Measurements from ENCODE around the gene RBM10. TPM values are rescaled to one million over a fixed set of nuclear protein-coding genes. Genes with fewer than 3 reads are reported as not detected.

Gene RBM10
- total RNA-seq, 4 donors from 2014 or later: 25.2 to 33.1 (median 29.2) TPM

DNA sequence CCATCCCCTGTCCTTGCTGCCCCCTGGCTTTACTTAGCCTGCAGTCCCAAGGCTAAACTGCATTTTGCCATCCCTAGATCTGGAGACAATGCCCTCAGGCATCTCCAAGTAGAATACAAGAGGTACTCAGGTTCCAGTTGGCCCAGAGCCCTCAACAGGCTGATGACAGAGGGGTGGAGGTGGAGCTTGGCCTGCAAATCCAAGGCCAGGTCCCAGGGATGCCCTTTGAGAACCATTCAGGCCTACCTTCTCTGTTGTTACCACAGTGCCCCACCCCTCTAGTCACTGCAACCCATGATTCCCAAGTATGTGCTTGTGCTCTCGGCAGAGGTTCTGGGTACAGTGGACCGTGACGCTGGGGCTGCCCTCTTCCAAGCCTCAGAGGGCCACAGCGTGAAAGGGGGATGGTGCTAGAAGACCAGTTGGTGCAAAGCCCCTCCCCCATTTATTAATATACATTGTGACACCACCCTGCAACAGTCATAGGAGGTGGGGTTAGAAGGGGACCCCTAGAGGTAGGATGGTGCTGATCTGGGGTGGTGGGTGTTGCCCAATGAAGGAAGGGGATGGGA, 42.2 kb downstream of the RBM10 start:
- no peak for ATAC-seq

DNA sequence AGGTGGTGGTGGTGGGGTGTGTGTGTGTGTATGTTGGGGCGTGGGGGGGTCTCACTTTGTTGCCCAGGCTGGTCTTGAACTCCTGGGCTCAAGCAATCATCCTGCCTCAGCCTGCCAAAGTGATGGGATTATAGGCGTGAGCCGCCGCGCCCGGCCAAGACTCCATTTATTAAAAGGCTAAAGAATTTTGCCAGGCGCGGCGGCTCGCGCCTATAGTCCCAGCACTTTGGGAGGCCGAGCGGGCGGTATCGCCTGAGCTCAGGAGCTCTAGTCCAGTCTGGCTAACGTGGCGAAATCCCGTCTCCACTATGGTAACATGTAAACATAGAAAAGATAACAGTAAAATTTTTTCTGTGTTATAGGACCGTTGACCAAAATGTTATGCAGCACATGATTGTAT, 44.9 kb downstream of the RBM10 start:
- H3K27ac ChIP-seq: no peak overlapping the region
- no peak for ATAC-seq

More for the DNA sequence above, 42.2 kb downstream of the RBM10 start:
- no peak overlapping the region for H3K27ac ChIP-seq
- TF ChIP-seq POLR2AphosphoS5 (IDR thresholded peaks at IDR 0.05) (no peak), EP300 (IDR thresholded peaks at IDR 0.05) (no peak), POLR2A (IDR thresholded peaks at IDR 0.05) (no peak)
- TF ChIP-seq, protein P1, sequence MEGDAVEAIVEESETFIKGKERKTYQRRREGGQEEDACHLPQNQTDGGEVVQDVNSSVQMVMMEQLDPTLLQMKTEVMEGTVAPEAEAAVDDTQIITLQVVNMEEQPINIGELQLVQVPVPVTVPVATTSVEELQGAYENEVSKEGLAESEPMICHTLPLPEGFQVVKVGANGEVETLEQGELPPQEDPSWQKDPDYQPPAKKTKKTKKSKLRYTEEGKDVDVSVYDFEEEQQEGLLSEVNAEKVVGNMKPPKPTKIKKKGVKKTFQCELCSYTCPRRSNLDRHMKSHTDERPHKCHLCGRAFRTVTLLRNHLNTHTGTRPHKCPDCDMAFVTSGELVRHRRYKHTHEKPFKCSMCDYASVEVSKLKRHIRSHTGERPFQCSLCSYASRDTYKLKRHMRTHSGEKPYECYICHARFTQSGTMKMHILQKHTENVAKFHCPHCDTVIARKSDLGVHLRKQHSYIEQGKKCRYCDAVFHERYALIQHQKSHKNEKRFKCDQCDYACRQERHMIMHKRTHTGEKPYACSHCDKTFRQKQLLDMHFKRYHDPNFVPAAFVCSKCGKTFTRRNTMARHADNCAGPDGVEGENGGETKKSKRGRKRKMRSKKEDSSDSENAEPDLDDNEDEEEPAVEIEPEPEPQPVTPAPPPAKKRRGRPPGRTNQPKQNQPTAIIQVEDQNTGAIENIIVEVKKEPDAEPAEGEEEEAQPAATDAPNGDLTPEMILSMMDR (IDR thresholded peaks at IDR 0.05): no peak
- no CpG with 5 or more reads among the region's 4 CpGs for WGBS, 2 donors (ENCODE audit: low coverage in 1 of 2)
- peaks cover 0 to 52% of the 10 kb centered on the region in 2 donors for H3K36me3 ChIP-seq
- no peaks in the 10 kb centered on the region for H3K27me3 ChIP-seq
- H3K4me1 ChIP-seq: peaks cover 0 to 17% (median 0%) of the 10 kb centered on the region in 3 donors
- no peaks in the 10 kb centered on the region for H3K9me3 ChIP-seq
- H3K4me3 ChIP-seq: no peak overlapping the region

DNA sequence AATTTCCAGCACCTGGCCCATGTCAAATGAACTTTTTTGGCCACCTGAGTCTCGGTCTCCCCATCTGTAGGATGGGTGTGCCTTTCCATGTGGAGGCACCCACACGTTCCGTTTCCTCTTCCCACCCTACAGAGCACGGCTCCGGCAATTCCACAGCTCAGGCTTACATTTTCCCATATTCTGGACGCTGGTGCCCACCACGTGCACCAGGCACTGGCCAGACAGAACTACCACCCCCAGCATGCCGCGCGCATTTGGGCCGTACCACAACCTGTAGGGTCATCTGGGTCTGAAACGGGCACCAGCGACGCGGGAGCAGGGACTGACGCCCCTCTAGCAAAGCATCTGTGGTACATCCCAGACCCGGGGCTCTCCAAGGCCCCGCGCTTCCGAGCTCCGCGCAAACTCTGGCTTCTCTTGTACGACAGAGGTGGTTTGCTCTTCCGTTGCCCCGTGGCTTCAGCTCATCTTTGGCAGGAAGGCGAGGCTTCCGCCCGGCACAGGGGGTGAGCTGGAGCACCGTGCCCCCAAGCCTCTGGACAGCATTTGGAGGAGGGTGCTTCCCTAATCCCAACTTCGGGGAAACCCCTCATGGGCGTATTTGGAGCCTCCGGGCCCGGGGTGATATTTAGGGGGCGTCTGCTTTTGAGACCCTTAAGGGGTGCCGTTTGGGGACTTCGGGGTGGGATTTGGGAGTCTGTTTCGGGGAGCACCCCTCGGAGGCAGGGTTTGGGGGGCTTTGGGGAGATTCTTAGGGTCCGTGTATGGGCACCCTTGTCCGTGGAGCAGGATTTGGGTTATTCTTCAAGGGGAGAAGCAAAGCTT, 45.6 kb downstream of the RBM10 start:
- ATAC-seq: peak; percentile 86
- peak overlapping the region; percentile 58 to 92 for H3K4me3 ChIP-seq
- no peaks in the 10 kb centered on the region for H3K9me3 ChIP-seq
- H3K27me3 ChIP-seq: no peaks in the 10 kb centered on the region
- H3K4me1 ChIP-seq: peaks cover 0 to 35% (median 13%) of the 10 kb centered on the region in 3 donors
- 0% methylated on average over 3 of the region's 40 CpGs; no CpG with 5 or more reads in 1 of the 2 donors for WGBS, 2 donors (ENCODE audit: low coverage in 1 of 2)
- peak; percentile 46 for TF ChIP-seq POLR2AphosphoS5 (IDR thresholded peaks at IDR 0.05)
- TF ChIP-seq POLR2A (IDR thresholded peaks at IDR 0.05): peak; percentile 21 to 23
- TF ChIP-seq, protein P1 (IDR thresholded peaks at IDR 0.05): no peak
- TF ChIP-seq EP300 (IDR thresholded peaks at IDR 0.05): no peak
- H3K36me3 ChIP-seq: peaks cover 0 to 17% of the 10 kb centered on the region in 2 donors
- peak overlapping the region; percentile 41 to 71 (median 48) for H3K27ac ChIP-seq

More for the DNA sequence above, 44.9 kb downstream of the RBM10 start:
- H3K27me3 ChIP-seq: no peaks in the 10 kb centered on the region
- TF ChIP-seq, protein P1 (IDR thresholded peaks at IDR 0.05): no peak
- TF ChIP-seq POLR2AphosphoS5 (IDR thresholded peaks at IDR 0.05) (no peak), POLR2A (IDR thresholded peaks at IDR 0.05) (no peak), EP300 (IDR thresholded peaks at IDR 0.05) (no peak)
- peaks cover 0 to 27% (median 6%) of the 10 kb centered on the region in 3 donors for H3K4me1 ChIP-seq
- WGBS, 2 donors (ENCODE audit: low coverage in 1 of 2): 41 to 63% methylated on average over 5 to 8 of the region's 19 CpGs
- H3K9me3 ChIP-seq: no peaks in the 10 kb centered on the region
- no peak overlapping the region for H3K4me3 ChIP-seq
- peaks cover 0 to 25% of the 10 kb centered on the region in 2 donors for H3K36me3 ChIP-seq

DNA sequence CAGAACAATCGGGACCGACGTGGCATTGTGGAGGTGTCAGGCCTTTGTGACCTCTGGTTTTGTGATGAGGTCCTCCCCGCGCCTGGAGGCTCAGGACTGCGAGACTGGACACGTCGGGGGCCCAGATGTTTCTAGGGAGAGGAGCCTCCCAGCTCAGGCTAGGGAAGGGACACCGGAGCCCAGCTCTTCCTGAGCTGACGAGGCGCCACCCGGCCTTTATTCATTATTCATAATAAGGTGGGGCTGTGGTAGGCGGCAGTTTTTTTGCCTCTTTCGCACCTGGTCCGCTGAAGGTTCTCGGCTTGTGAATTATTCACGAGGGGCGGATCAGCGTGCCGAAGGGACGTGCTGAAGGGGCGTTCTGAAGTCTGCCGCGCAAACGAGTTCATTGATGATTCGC, 46.3 kb downstream of the RBM10 start:
- H3K27ac ChIP-seq: peak overlapping the region in 2 of 4 donors; percentile 45 to 71
- TF ChIP-seq POLR2AphosphoS5 (IDR thresholded peaks at IDR 0.05) (no peak), POLR2A (IDR thresholded peaks at IDR 0.05) (no peak), EP300 (IDR thresholded peaks at IDR 0.05) (no peak)
- TF ChIP-seq, protein P1 (IDR thresholded peaks at IDR 0.05): no peak

More for the DNA sequence above, 46.3 kb downstream of the RBM10 start:
- WGBS, 2 donors (ENCODE audit: low coverage in 1 of 2): 57% methylated on average over 3 of the region's 26 CpGs; no CpG with 5 or more reads in 1 of the 2 donors
- H3K36me3 ChIP-seq: peaks cover 0 to 10% of the 10 kb centered on the region in 2 donors
- peaks cover 0 to 42% (median 20%) of the 10 kb centered on the region in 3 donors for H3K4me1 ChIP-seq
- H3K9me3 ChIP-seq: no peaks in the 10 kb centered on the region
- no peak for ATAC-seq
- H3K27me3 ChIP-seq: no peaks in the 10 kb centered on the region
- peak overlapping the region; percentile 58 to 92 for H3K4me3 ChIP-seq

Measured in gastroesophageal sphincter (tissue), 4 donors.